HepG2 (cell line): ENCODE data around the gene ANAPC2.

Experiments
- AFF4 ChIP-seq: sonication (generic); formaldehyde crosslinking; IDR thresholded peaks from 2 replicates; pipeline ENCODE4 v1.4.0; 2020; ENCODE audit warnings: missing genetic modification reagents
- ARHGAP35 ChIP-seq: sonication (generic); formaldehyde crosslinking; IDR thresholded peaks from 2 replicates; pipeline ENCODE4 v1.9.0; 2022; ENCODE audit warnings: mild to moderate bottlenecking, inconsistent platforms, moderate library complexity, missing genetic modification reagents, borderline replicate concordance
- ATF6 ChIP-seq: sonication (generic); formaldehyde crosslinking; conservative IDR thresholded peaks from 2 replicates; pipeline ENCODE4 v1.4.0; 2020; ENCODE audit warnings: missing genetic modification reagents
- FOXA3 ChIP-seq: IDR thresholded peaks from 2 replicates; pipeline ENCODE4 v1.6.1; 2016; ENCODE audit warnings: missing genetic modification reagents, missing compliant biosample characterization
- POLR2A ChIP-seq, 2 experiments: IDR thresholded peaks; 2 replicates each; pipeline ENCODE4 v1.6.1; 2011; ENCODE audit warnings: low read depth in 2 of 2, low read length in 2 of 2, mild to moderate bottlenecking in 1 of 2, moderate library complexity in 1 of 2; ENCODE audit not compliant: insufficient read depth in 1 of 2
- TCF12 ChIP-seq, 2 experiments: fragments of 450-650 bp in 1 of 2; sonication (generic) in 1 of 2; formaldehyde crosslinking in 1 of 2; IDR thresholded peaks; 2 replicates each; pipeline versions ENCODE4 v1.6.1 to v1.8.0; 2017 to 2022; ENCODE audit warnings: antibody characterized with exemption in 1 of 2, mild to moderate bottlenecking in 1 of 2, missing genetic modification reagents in 1 of 2, moderate library complexity in 1 of 2
- ZNF256 ChIP-seq: sonication (generic); formaldehyde crosslinking; conservative IDR thresholded peaks from 2 replicates; pipeline ENCODE4 v1.4.0; 2020; ENCODE audit warnings: missing genetic modification reagents

- TF ChIP-seq ZNF256 (CRISPR knock-in tag) (no peak), FOXA3 (CRISPR knock-in tag) (no peak), POLR2A (IDR thresholded peaks at IDR 0.05; ENCODE audit: insufficient read depth in 1 of 2, low read depth in 2 of 2, low read length in 2 of 2) (no peak), ATF6 (CRISPR knock-in tag) (no peak), TCF12 (IDR thresholded peaks at IDR 0.05) (no peak), TCF12 (CRISPR knock-in tag; IDR thresholded peaks at IDR 0.05) (no peak), AFF4 (no peak), ARHGAP35 (CRISPR knock-in tag) (no peak)
Measured at GRCh38 chr9:137170486-137171148, 17.7 kb downstream of the ANAPC2 start.
